Prostate gland (tissue), 2 donors: ENCODE results near the gene CD300A.

Experiments
- CTCF ChIP-seq, 4 experiments: fragments of 200-600 bp in 2 of 4; fragments of 450-650 bp in 2 of 4; sonication (generic) in 2 of 4; IDR thresholded peaks; 1 replicate in 3 of 4; 2 replicates in 1 of 4; pipeline ENCODE4 v1.5.1; 2016 to 2019; ENCODE audit warnings: antibody characterized with exemption in 4 of 4, mild to moderate bottlenecking in 2 of 4, moderate library complexity in 2 of 4
- POLR2A ChIP-seq: fragments of 450-650 bp; IDR thresholded peaks from one replicate; pipeline ENCODE4 v1.6.1; 2016; ENCODE audit warnings: antibody characterized with exemption, mild to moderate bottlenecking
- POLR2AphosphoS5 ChIP-seq: sonication (generic); formaldehyde crosslinking; IDR thresholded peaks from one replicate; pipeline ENCODE4 v1.6.1; 2017; ENCODE audit warnings: antibody characterized with exemption

- TF ChIP-seq POLR2AphosphoS5 (no peak), CTCF (IDR thresholded peaks at IDR 0.05) (no peak), POLR2A (no peak)
Measured at GRCh38 chr17:74491626-74492025, 25.2 kb downstream of the CD300A start.
